ENCODE measurements around the gene POGLUT3. TPM values are rescaled to one million over a fixed set of nuclear protein-coding genes. Genes with fewer than 3 reads are reported as not detected.

Gene POGLUT3
- polyA plus RNA-seq, 1 donor from 2014 or later, result 0.31 TPM

DNA sequence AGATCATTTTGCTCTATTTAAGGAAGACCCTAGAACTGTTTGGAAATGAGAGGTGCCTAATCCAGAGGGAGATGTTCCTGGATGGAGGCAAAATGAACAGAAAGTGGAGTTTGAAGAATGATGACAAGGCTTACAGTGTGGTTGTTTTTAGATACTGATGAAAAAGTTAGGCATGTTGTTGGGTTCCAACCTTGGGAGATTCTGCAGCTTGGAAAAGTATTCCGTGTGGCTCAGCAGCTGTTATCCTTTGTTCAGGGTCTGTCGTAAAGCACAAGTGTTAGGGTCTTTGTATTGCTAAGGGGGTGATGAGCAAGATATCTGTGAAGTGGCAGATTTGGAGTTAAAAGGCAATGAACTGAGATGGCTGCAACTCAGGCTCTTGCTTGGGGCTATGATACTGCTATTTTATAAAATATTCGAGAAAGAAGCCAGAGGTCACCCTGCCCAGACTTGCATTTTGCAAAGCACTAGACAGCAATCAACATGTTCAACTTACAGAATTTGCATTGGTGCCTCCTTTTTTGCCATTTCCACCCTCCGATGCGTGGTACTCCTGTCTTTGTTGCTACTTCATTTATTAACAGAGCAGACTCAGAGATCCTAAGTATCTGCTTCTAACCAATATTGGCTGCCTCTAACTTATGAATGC, 45.3 kb upstream of the POGLUT3 start:
- H4K20me1 ChIP-seq (ENCODE audit: insufficient read depth), result no peaks in the 10 kb centered on the region
- no peaks in the 10 kb centered on the region for H3K9me3 ChIP-seq (ENCODE audit: low read length)
- TF ChIP-seq EP300 (conservative IDR thresholded peaks at IDR 0.05; ENCODE audit: poor library complexity, severe bottlenecking) (no peak), POLR2AphosphoS5 (IDR thresholded peaks at IDR 0.05) (no peak), SMC3 (conservative IDR thresholded peaks at IDR 0.05; ENCODE audit: poor library complexity) (no peak), TAF1 (IDR thresholded peaks at IDR 0.05; ENCODE audit: low read depth) (no peak), MXI1 (conservative IDR thresholded peaks at IDR 0.05; ENCODE audit: poor library complexity, severe bottlenecking) (no peak), EZH2 (IDR thresholded peaks at IDR 0.05; ENCODE audit: borderline replicate concordance, insufficient read depth, low read length, poor library complexity, severe bottlenecking) (no peak), RAD21 (conservative IDR thresholded peaks at IDR 0.05) (no peak)
- TF ChIP-seq, protein P1, sequence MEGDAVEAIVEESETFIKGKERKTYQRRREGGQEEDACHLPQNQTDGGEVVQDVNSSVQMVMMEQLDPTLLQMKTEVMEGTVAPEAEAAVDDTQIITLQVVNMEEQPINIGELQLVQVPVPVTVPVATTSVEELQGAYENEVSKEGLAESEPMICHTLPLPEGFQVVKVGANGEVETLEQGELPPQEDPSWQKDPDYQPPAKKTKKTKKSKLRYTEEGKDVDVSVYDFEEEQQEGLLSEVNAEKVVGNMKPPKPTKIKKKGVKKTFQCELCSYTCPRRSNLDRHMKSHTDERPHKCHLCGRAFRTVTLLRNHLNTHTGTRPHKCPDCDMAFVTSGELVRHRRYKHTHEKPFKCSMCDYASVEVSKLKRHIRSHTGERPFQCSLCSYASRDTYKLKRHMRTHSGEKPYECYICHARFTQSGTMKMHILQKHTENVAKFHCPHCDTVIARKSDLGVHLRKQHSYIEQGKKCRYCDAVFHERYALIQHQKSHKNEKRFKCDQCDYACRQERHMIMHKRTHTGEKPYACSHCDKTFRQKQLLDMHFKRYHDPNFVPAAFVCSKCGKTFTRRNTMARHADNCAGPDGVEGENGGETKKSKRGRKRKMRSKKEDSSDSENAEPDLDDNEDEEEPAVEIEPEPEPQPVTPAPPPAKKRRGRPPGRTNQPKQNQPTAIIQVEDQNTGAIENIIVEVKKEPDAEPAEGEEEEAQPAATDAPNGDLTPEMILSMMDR (IDR thresholded peaks at IDR 0.05; ENCODE audit: poor library complexity, severe bottlenecking), result no peak
- TF ChIP-seq, protein P2, sequence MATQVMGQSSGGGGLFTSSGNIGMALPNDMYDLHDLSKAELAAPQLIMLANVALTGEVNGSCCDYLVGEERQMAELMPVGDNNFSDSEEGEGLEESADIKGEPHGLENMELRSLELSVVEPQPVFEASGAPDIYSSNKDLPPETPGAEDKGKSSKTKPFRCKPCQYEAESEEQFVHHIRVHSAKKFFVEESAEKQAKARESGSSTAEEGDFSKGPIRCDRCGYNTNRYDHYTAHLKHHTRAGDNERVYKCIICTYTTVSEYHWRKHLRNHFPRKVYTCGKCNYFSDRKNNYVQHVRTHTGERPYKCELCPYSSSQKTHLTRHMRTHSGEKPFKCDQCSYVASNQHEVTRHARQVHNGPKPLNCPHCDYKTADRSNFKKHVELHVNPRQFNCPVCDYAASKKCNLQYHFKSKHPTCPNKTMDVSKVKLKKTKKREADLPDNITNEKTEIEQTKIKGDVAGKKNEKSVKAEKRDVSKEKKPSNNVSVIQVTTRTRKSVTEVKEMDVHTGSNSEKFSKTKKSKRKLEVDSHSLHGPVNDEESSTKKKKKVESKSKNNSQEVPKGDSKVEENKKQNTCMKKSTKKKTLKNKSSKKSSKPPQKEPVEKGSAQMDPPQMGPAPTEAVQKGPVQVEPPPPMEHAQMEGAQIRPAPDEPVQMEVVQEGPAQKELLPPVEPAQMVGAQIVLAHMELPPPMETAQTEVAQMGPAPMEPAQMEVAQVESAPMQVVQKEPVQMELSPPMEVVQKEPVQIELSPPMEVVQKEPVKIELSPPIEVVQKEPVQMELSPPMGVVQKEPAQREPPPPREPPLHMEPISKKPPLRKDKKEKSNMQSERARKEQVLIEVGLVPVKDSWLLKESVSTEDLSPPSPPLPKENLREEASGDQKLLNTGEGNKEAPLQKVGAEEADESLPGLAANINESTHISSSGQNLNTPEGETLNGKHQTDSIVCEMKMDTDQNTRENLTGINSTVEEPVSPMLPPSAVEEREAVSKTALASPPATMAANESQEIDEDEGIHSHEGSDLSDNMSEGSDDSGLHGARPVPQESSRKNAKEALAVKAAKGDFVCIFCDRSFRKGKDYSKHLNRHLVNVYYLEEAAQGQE (IDR thresholded peaks at IDR 0.05; ENCODE audit: borderline replicate concordance), result no peak

GRCh38 chr11:108541531-108541930, 43.3 kb upstream of the POGLUT3 start:
- no peak overlapping the region for H3K4me3 ChIP-seq (ENCODE audit: low read length)
- no peaks in the 10 kb centered on the region for H3K27me3 ChIP-seq (ENCODE audit: insufficient read depth, low read depth, low read length)
- H3F3A ChIP-seq (ENCODE audit: insufficient read depth, low read length, poor library complexity, severe bottlenecking), result no peaks in the 10 kb centered on the region
- H2AFZ ChIP-seq (ENCODE audit: low read depth, low read length), result no peak overlapping the region
- H3K9me3 ChIP-seq (ENCODE audit: low read length), result no peaks in the 10 kb centered on the region
- H3K36me3 ChIP-seq (ENCODE audit: insufficient read depth, low read length), result no peaks in the 10 kb centered on the region
- H3K79me2 ChIP-seq (replicated peaks; ENCODE audit: insufficient read depth, low read length), result no peaks in the 10 kb centered on the region
- no peak overlapping the region for H3K27ac ChIP-seq (ENCODE audit: low read length)
- no peak for TF ChIP-seq MXI1 (conservative IDR thresholded peaks at IDR 0.05; ENCODE audit: poor library complexity, severe bottlenecking)
- TF ChIP-seq, protein P1 (IDR thresholded peaks at IDR 0.05; ENCODE audit: poor library complexity, severe bottlenecking), result no peak
- H3K9me2 ChIP-seq (ENCODE audit: insufficient read depth, low read length), result no peaks in the 10 kb centered on the region
- H3K4me2 ChIP-seq (ENCODE audit: low read length), result no peak overlapping the region
- no peak overlapping the region for H3K9ac ChIP-seq (ENCODE audit: low read length)
- H4K20me1 ChIP-seq (ENCODE audit: insufficient read depth), result no peaks in the 10 kb centered on the region

More for the DNA sequence above, 45.3 kb upstream of the POGLUT3 start:
- Histone ChIP-seq H3K27ac (ENCODE audit: low read length) (no peak overlapping the region), H3K4me3 (ENCODE audit: low read length) (no peak overlapping the region), H3F3A (ENCODE audit: insufficient read depth, low read length, poor library complexity, severe bottlenecking) (no peaks in the 10 kb centered on the region), H3K27me3 (ENCODE audit: insufficient read depth, low read depth, low read length) (no peaks in the 10 kb centered on the region), H3K9me2 (ENCODE audit: insufficient read depth, low read length) (no peaks in the 10 kb centered on the region), H3K4me2 (ENCODE audit: low read length) (no peak overlapping the region), H3K36me3 (ENCODE audit: insufficient read depth, low read length) (no peaks in the 10 kb centered on the region), H3K79me2 (replicated peaks; ENCODE audit: insufficient read depth, low read length) (no peaks in the 10 kb centered on the region), H2AFZ (ENCODE audit: low read depth, low read length) (no peak overlapping the region), H3K9ac (ENCODE audit: low read length) (no peak overlapping the region)

Data from neural cell (in vitro differentiated cells).